Prostate gland (tissue), 2 donors: ENCODE results near the gene ASGR1.

Experiments
- CTCF ChIP-seq, 4 experiments: fragments of 200-600 bp in 2 of 4; fragments of 450-650 bp in 2 of 4; sonication (generic) in 2 of 4; IDR thresholded peaks; 1 replicate in 3 of 4; 2 replicates in 1 of 4; pipeline ENCODE4 v1.5.1; 2016 to 2019; ENCODE audit warnings: antibody characterized with exemption in 4 of 4, mild to moderate bottlenecking in 2 of 4, moderate library complexity in 2 of 4
- POLR2AphosphoS5 ChIP-seq: sonication (generic); formaldehyde crosslinking; IDR thresholded peaks from one replicate; pipeline ENCODE4 v1.6.1; 2017; ENCODE audit warnings: antibody characterized with exemption

GRCh38 chr17:7222972-7223292, 43.8 kb upstream of the ASGR1 start:
- no peak for TF ChIP-seq POLR2AphosphoS5
- no peak for TF ChIP-seq CTCF (IDR thresholded peaks at IDR 0.05)
